ENCODE results near the gene GRK5.
A peak's percentile ranks its signal among the peaks of the same experiment; 100 is the strongest.

GRK5 gene

DNA sequence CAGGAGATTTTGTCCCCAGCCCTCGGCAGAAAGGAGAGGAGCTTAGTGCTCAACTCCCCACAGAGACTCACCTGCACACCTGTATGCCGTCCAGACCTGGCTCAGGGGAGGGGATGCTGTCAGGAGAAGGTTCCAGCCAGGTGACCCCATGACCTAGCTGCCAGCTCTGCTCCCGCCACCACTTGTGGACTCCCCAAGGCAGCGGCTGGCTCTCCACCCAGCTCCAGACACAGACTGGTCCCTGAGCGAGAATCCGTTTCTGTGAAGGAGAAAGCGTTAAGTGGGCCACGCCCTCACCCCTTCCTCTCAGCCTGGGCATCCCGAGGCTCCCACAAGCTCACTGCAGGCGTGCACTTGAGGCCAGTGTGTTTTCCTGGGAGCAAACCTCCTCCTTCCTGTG, 258.7 kb downstream of the GRK5 start:
- no peak for DNase-seq

DNA sequence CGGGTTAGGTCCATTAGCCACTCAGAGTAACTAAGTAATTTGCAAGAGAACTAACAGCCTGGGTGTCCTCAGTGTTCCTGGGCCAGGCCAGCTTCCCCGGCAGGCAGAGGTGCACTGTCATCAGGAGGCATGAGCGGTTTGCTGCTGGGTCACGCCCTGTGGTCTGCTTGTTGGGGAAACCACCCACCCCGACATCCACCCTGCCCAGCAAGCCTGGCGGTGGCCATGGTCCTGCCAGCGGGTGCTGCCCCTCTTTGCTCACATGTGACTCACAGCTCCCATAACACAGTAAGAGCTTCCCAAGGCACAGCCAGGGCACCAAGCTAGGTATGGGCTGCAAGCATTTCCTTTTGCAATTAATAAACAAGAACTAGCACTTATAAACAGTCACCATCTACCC, 259.3 kb downstream of the GRK5 start:
- DNase-seq: no peak

DNA sequence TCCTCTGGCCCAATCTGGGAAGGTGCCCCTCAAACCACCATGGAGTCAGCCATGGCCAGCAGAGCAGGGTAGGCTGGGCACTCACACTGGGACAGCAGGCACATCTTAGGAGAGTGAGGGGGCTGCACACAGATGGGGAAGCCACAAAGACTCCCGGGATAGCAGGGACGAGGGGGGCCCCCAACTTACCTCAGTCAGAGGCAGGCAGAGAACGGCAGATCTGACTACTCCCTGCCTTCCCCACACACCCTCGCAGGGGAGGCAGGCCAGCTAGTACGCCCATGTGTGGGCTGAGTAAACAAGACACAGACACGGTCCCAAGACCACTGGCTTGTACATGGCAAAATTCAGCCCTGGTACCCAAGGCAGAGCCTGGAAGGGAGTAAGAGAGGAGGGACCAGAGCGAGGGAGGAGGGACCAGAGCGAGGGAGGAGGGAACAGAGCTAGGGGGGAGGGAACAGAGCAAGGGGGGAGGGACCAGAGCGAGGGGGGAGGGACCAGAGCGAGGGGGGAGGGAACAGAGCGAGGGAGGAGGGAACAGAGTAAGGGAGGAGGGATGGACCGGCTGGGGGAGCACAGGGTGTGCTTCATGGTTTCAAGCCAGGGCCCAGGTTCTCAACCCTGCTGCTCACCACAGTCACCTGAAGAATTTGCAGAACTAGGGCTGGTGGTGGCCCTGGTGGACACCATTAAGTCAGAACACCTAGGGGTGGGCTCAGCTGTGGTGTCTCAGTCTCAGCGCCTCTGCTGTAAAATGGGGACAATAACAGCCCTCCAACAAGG, 261.4 kb downstream of the GRK5 start:
- no peak for DNase-seq

DNA sequence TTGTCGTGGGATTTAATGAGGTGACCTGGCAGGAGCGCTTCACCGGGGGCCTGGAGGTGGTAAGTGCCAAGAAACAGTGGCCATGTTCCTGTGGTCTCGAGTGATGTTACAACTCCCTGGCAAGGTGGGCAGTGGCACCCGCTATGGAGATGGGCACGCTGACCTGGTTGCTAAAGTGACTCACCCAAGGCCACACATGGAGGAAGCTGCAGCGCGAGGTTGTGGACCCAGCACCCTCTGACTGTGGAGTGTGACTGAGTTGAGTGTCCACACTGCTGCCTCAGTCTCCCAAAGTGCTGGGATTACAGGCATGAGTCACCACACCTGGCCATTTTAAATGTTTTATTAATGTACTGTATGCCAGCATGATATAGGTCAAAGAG, 261.9 kb downstream of the GRK5 start:
- no peak for DNase-seq

DNA sequence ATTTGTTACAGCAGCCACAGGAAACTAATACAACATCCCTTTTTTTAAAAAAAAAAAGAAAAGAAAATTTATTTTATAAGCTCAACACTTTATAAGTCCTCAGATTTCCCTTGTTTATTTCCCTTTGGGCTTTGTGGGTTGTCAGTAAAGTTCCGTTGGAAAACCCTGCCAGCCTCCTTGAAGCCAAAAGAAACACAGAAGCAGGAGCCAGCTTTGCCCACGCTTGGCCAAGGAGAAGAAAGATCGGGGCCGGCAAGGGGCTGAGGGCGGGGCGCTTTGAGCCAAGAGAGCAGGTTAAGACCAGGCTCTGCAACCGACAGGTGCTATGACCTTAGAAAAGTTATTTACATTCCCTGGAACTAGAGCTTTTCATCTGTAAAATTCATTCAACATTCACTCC, 262.5 kb downstream of the GRK5 start:
- no peak for DNase-seq

DNA sequence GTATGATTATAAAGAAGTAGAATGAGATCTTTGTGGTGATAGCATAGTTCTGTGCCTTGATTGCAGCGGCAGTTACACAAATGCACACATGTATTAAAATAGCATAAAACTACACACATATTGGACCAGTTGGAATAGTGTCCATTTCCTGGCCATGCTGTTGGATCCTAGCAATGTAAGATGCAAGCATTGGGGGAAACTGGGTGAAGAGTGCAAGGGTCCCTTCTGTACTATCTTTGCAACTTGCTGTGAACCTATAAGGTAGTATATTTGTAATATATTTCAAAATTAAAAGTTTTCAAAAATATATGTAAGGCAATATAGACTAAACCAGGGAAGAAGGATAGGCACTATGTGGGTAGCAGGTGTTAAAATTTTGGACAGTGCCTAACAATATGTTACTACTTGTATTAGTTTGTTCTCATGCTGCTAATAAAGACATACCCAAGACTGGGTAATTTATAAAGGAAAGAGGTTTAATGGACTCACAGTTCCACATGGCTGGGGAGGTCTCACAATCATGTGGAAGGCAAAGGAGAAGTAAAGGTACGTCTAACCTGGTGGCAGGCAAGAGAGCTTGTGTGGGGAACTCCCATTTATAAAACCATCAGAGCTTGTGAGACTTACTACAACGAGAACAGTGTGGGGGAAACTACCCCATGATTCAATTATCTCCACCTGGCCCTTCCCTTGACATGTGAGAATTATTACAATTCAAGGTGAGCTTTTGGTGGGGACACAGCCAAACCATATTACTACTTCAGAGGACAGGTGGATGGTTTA, 263.7 kb downstream of the GRK5 start:
- DNase-seq: no peak

DNA sequence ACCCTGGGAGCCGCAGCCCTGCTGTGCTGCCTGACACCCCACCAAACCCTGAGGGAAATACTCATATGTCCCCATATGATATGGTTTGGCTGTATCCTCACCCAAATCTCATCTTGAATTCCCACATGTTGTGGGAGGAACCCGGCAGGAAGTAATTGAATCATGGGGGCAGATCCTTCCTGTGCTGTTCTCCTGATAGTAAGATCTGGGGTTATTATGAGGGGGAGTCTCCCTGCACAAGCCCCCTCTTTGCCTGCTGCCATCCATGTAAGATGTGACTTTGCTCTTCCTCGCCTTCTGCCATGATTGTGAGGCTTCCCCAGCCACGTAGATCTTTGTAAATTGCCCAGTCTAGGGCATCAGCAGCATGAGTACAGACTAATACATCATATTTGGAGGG, 266.4 kb downstream of the GRK5 start:
- no peak for DNase-seq

DNA sequence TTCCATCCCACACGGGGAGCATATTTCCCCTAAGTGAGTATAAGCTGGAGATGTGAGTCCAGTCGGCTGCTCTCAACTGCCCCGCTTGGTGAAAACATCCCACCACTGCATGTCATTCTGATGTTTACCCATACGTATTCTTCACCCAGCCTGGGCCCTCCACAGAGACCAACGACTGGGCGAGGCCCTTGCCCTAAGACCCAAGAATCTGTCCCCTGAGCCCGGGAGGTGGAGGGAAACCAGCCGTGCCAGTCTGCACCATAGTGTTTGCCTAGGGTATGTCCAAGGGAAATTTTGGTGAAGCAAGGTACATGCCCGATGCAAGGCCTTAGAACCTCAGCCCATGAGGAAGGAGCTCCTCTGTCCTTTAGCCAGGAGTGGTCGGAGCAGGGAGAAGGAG, 267.2 kb downstream of the GRK5 start:
- DNase-seq: no peak

DNA sequence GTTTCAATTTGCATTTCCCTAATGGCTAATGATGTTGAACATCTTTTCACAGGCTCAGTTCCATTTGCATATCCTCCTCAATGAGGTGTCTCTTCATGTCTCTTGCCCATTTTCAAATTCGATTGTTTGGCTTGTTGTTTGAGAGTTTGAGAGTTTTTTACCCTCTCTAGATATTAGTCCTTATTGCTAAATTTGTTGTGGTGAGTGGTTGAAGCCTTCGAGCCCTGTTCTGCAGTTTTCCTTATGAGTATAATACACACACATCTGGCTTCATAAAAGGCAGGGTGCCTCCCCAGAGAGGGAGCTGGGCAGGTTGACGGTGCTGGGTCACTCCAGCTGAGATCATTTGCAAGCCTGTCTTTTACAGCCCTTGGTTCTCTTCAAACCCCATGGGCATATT, 270.1 kb downstream of the GRK5 start:
- DNase-seq: no peak

DNA sequence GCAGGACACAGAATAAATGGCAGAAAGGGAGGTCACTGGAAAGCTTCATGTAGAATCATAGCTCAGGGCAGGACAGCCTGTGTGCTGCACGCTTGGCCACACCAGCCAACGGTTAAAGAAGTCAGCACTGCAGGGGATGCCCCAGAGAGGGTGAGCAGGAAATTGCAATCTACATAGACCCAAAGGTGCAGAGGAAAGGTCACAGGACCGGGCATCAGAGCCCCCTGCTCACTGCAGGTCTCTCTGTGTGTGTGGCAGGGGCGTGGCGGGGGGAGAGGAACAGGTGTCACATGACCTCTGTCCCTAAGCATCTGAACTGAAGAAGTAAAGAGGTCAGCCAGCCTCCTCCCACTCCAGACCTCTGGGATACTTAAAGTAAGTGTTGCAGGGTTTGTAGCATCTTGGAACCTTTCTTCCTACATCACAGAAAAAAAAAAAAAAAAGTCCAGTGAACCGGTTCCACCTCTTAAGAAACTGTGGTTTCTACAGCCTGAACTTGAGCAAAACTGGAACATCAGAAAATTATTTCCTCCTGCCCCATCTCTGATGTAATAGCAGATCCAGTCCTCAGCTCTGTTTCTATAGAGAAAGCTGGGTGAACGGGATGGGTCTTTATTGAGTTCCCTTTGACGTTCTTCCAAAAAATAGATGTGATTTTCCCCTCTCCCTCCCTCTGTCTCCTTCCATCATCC, 270.9 kb downstream of the GRK5 start:
- no peak for DNase-seq

DNA sequence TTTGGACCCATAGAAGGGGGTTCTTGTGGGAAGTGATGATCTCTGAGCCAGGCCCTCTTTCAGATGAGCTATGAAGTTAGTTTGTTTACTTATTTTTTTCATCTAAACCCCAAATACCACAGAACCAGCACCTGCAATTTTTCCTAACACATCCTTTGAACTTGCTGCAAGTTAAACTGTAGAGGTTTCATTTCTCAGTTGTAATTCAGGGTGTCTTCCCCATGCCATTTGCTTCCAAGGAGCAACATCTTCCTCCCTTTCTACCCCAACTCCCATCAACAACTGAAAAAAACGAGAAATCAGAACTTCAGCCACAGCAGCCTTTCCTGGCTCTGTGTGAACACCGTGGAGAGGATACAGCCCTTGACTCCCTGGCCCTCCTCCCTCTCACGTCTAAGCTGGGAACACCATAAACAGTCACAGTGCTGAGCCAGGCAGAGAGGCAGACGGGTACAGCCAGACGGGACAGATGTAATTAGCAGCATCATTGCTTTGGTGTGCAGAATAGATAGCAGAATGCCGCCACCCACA, 271.5 kb downstream of the GRK5 start:
- DNase-seq: peak; percentile 4

DNA sequence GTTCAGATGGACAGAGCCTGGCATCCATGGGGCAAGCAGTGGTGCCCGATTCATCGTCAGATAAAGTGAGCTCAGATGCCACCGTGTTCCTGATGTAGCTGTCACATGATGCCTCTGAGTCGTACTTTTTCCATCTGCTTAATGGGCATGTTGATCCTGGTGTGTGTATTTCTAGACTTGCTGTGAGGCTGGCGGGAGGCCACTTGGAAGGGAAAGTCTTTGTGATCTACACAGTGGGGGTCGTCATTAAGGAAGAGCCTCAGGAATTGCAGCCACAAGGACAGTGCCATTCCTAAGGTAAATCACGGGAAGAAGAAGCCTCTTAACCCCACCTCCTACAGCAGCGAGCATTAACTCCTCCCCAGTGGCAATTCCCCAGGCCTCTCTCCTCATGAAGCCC, 272.2 kb downstream of the GRK5 start:
- DNase-seq: no peak

DNA sequence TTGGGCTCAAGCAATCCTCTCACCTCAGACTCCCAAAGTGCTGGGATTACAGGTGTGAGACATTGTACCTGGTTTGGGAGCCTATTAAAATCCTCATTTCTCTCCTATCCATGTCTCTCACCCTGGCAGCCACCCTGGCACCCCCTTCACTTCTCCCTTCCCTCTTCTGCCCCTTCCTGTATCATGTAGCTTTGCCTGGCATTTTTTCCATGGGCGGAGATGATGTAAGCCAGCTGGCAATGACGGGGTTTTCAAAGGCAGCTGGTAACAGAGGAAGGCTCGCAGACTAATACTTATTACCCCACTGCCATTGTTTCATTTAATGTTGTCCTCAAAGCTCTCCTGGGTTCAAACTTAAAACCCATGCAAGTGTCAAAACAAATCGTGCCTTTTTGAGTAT, 273.3 kb downstream of the GRK5 start:
- DNase-seq: no peak

DNA sequence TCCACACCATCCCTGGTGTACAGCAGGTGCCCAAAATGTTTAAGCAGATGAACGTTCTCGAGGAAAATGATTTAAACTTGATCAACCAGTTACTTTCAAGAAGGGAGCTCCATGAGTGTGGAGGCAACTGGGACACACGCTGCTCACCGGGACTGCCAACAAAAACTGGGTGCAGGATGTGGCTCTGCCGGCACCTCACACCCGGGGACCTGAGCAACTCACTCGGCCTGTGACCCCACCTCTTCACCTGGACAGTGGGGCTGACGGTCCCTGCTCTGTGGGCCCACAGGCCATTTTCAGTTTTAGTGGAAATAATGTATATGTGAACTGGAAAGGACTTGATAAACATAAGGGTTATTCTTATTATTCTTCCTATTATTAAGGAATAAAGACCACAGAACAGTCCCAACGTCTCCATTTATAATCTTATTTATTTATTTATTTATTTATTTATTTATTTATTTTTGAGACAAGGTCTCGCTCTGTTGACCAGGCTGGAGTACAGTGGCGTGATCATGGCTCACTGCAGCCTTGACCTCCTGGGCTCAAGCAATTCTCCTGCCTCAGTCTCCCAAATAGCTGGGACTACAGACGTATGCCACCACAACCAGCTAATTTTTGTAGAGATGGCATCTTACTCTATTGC, 274.5 kb downstream of the GRK5 start:
- DNase-seq: no peak

DNA sequence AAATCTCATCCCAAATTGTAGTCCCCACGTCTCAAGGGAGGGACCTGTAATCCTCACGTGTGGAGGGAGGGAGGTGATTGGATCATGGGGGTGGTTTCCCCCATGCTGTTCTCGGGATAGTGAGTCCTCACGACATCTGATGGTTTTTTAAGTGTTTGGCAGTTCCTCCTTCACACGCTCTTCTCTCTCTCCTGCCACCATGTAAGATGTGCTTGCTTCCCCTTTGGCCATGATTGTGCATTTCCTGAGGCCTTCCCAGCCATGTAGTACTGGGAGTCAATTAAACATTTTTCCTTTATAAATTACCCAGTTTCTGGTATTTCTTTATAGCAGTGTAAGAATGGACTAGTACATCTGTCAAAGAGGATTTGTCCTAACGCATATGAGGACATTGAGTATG, 275.6 kb downstream of the GRK5 start:
- DNase-seq: no peak

DNA sequence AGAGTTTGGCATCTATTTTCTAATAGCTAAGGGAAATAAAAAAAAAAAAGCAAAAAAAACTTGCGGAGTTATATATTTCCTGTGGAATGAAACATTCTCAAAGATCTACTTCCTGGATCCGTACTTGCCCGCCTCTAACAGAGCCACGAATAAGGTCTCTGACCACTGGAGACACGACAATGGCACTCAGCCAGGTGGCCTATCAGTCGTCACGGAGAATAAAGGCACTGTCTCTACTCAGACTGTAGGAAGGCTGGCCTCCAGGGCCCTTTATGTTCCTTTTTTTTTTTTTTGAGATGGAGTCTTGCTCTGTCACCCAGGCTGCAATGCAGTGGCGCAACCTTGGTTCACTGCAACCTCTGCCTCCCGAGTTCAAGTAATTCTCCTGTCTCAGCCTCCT, 276.5 kb downstream of the GRK5 start:
- DNase-seq: no peak

DNA sequence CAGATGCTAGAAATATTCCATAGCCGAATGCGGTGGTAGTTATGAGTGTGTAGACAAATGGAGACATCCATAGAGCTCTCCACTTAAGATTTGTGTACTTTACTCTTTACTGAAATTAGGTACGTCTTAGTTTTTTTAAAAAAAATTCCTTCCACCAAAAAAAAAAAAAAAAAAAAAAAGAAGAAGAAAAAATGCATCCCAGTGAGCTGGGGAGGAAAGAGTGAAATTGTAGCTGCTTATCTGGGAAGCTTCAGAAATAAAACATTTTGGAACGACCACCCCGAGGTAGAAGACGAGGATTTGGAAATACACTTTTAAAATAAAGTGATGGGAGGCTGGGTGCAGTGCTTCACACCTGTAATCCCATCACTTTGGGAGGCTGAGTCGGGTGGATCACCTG, 281.3 kb downstream of the GRK5 start:
- DNase-seq: no peak

DNA sequence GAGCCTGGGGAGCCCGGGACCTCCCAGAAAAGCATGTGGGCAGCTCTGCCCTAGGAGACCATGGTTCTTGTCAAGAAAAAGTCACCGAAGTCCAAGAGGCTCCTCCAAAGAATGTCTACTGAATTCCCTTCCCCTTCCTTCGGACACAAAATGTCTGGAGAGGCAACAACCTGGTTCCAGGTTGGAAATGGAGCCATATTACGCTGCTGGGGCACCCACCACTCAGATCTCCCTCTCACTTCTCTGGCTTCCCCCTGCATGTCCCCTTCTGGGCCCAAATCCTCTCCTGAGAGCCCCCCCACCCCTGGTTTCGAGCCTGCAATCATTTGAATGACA, 282.6 kb downstream of the GRK5 start:
- DNase-seq: no peak

DNA sequence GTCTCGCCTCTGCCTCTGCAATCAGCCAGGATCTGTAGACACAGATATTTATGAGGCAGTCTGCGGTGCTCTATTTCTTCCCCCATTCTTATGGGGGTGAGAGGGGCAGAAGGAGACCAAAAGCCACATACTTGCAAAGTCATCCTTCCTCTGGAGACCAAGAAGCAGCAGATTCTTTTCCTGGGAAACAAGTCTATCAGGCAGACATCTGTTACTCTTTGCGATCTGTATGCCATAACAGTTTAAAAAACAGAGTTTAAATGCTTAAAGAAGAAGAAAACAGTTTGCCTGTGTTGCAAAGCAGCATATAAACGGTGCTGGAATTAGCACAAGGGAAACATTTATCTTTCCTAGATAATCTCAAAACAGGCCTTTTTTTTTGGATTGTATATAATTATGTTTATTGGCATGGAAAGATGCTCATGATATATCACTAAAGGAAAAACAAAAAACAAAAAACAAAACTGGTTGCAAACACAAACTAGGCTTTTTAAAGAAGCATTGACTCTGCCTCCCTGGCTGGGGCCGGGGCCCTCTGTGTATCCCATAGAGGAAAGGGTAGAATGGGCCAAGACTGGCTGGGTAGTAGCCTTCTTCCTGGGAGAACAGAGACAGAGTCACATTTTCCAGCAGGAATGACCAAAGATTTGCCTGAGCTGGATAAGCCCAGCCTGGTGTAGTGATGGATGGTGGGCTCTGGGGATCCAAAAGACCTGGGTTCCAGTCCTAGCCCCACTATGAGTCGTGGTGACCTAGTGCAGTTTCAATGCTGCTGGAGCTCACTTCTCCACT, 284.8 kb downstream of the GRK5 start:
- no peak for DNase-seq

DNA sequence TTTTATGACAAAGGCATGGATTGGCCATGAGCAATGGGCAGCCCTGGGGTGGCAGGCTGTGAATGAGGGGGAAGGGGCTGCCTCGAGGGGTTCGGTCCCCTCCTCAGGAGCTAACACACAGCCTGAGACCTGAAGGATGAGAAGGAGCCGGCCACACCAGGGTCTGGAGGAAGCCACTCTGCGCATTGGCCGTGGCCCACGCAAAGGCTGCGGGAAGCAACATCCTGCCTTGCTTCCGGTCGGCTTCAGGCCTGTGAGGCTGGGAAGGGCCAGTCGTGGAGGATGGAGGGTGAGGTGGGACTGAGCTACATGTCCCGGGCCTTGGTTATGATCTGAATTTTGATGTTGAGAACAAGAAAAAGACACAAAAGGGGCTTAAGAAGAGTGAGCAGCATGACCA, 285.8 kb downstream of the GRK5 start:
- DNase-seq: no peak

DNA sequence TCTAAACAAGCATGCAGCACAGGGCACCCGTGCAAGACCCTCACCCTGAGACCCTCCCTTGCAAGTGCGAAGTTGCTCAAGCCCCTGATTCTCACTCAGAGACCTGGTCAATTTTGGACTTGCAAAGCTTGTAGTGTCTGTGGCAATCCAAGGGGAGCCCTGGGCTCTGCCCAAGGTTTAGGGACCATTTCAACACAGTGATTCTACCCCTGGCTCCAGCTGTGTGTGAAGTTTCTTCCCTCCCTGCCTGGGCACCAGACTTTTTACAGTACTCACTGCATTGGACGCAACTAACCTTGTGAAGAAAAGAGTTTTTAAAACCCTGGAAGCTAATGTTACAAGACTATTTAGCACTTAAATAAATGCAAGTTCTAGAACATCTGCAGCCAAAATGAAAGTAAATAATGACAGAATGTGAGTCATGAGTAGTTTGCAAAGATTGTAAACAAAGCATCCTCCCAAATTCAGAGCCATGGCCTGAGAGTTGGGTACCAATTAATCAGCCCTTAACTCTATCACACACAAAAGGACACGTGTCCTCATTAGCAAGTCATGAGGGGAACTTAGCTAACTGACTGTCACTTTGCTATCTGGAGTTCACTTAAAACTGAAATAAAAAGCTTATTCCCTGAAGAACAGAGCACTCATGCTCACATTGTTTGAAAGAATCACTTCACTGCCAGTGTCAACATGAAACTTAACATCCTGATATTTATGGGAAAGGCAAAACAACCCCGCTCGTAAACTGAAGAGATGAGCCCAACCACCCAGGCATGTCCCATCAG, 287.1 kb downstream of the GRK5 start:
- no peak for DNase-seq

DNA sequence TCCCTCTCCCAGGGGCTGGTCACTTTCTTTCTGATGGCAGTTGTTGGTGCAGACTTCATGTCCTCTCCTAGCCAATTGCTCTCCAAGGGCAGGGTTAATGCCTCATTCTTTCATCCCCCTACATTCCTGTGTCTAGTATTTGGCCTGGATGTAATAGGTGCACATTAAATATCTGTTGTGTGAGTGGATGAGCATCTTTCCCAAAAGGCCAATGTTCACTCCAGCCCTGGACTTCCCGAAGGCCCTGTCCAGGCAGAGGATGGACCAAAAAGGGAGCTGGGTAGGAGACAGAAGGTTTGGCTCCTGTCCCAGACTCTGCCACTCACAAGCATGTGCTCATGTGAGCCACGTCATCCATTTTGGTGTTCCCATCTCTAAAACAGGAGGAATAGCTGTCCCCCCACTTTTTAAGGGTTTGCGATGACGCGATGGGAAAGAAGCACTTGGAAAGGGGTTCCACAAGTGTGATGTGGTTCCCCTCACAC, 287.7 kb downstream of the GRK5 start:
- no peak for DNase-seq

Measured in NCI-H2227 treated with DMSO at 0.1 percent for 48 hours (cell line).